ENCODE results near the gene WDR43. TPM values are rescaled to one million over a fixed set of nuclear protein-coding genes. Genes with fewer than 3 reads are reported as not detected.

WDR43 gene
- total and polyA plus RNA-seq, 9 of the 15 experiments (the other 6 are each of a cell fraction or from before 2014, with no cell fraction given), result 34.6 to 197 (median 105) TPM

GRCh38 chr2:28894470-28895188 is at the start of gene WDR43 (continued):
- TF ChIP-seq, protein P1, sequence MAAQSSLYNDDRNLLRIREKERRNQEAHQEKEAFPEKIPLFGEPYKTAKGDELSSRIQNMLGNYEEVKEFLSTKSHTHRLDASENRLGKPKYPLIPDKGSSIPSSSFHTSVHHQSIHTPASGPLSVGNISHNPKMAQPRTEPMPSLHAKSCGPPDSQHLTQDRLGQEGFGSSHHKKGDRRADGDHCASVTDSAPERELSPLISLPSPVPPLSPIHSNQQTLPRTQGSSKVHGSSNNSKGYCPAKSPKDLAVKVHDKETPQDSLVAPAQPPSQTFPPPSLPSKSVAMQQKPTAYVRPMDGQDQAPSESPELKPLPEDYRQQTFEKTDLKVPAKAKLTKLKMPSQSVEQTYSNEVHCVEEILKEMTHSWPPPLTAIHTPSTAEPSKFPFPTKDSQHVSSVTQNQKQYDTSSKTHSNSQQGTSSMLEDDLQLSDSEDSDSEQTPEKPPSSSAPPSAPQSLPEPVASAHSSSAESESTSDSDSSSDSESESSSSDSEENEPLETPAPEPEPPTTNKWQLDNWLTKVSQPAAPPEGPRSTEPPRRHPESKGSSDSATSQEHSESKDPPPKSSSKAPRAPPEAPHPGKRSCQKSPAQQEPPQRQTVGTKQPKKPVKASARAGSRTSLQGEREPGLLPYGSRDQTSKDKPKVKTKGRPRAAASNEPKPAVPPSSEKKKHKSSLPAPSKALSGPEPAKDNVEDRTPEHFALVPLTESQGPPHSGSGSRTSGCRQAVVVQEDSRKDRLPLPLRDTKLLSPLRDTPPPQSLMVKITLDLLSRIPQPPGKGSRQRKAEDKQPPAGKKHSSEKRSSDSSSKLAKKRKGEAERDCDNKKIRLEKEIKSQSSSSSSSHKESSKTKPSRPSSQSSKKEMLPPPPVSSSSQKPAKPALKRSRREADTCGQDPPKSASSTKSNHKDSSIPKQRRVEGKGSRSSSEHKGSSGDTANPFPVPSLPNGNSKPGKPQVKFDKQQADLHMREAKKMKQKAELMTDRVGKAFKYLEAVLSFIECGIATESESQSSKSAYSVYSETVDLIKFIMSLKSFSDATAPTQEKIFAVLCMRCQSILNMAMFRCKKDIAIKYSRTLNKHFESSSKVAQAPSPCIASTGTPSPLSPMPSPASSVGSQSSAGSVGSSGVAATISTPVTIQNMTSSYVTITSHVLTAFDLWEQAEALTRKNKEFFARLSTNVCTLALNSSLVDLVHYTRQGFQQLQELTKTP (IDR thresholded peaks at IDR 0.05; ENCODE audit: low read depth in 1 of 2, partially characterized antibody in 2 of 2), result no peak

DNA sequence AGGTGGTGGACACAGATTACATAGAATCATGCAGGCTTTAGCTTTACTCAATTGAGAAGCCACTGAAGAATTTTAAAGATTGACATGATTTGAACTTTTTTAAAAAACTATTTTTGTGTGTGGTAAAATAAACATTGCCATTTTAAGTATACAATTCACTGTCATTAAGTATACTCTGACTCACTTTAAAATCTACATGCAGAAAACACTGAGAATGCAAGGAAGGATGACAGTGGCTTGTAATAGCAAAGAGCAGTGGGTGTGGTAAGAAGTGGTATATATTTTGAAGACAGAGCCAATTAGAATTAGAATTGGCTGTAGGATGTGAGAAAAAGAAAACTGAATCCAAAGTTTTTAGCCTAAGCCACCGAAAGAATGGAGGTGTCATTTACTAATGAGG is 39.3 kb upstream of the WDR43 start:
- no peaks in the 10 kb centered on the region for H3K79me2 ChIP-seq (ENCODE audit: control insufficient read depth, insufficient read depth, low read length)
- in situ Hi-C loops (cut with MboI) (no loop called here), intact Hi-C loops (cut with micrococcal nuclease) (no loop called here)
- no peak overlapping the region for H2AFZ ChIP-seq (ENCODE audit: low read depth, low read length)
- H3K9me3 ChIP-seq (replicated peaks; ENCODE audit: control insufficient read depth, insufficient read depth, low read depth, low read length), result no peaks in the 10 kb centered on the region
- ChIA-PET POLR2A (interaction anchor here (0.8 to 1.6 kb wide), 2 partner anchors 15 to 52 kb away, joined by 3 to 4 read pairs; no protein-coding TSS in a partner anchor), CTCF (ENCODE audit: low intra/inter-chr PET ratio) (no interaction called here)
- H3K4me1 ChIP-seq (replicated peaks in 1 of 2; ENCODE audit: control insufficient read depth in 2 of 2, insufficient read depth in 2 of 2, low read length in 2 of 2), result no peaks in the 10 kb centered on the region
- FAIRE-seq (no peak), ATAC-seq (no peak), DNase-seq (ENCODE audit: extremely low read depth in 1 of 4, low spot score in 3 of 4) (no peak)
- H3K9ac ChIP-seq (ENCODE audit: insufficient read depth in 1 of 2, low read depth in 2 of 2, low read length in 2 of 2), result no peak overlapping the region
- H3K9me1 ChIP-seq (ENCODE audit: control insufficient read depth, insufficient read depth, low read length), result no peaks in the 10 kb centered on the region
- H3K27ac ChIP-seq (ENCODE audit: extremely low read depth, low read depth, low read length), result no peak overlapping the region
- 73% methylated on average over 1 of the region's 1 CpG for WGBS (ENCODE audit: insufficient coverage, low coverage, missing lambda C conversion rate)
- no peaks in the 10 kb centered on the region for H4K20me1 ChIP-seq (replicated peaks; ENCODE audit: control insufficient read depth, insufficient read depth, low read length)
- no peaks in the 10 kb centered on the region for H3K27me3 ChIP-seq (ENCODE audit: control insufficient read depth in 2 of 2, insufficient read depth in 2 of 2, low read length in 2 of 2)
- no peak overlapping the region for H3K4me2 ChIP-seq (ENCODE audit: insufficient read depth, low read length)
- H3K36me3 ChIP-seq (ENCODE audit: control insufficient read depth, insufficient read depth, low read length), result peaks cover 27% of the 10 kb centered on the region; the same call in 1 of the 3 replicates
- BruUV-seq (replicated peaks), result no TSS peak
- no peak overlapping the region for H3K4me3 ChIP-seq
- TF ChIP-seq HES1 (IDR thresholded peaks at IDR 0.05; ENCODE audit: low read depth) (no peak), NR4A1 (CRISPR knock-in tag; IDR thresholded peaks at IDR 0.05) (no peak), NR4A1 (tag; IDR thresholded peaks at IDR 0.05) (no peak), ZNF75A (CRISPR knock-in tag; IDR thresholded peaks at IDR 0.05) (no peak), MCM3 (IDR thresholded peaks at IDR 0.05) (no peak), ZBTB2 (IDR thresholded peaks at IDR 0.05) (no peak), PPARD (CRISPR knock-in tag; IDR thresholded peaks at IDR 0.05) (no peak), NFIC (IDR thresholded peaks at IDR 0.05) (no peak), TOE1 (IDR thresholded peaks at IDR 0.05; ENCODE audit: borderline replicate concordance) (no peak), TOE1 (CRISPR knock-in tag; IDR thresholded peaks at IDR 0.05; ENCODE audit: borderline replicate concordance, low read depth) (no peak), TAL1 (IDR thresholded peaks at IDR 0.05) (no peak), ZNF444 (CRISPR knock-in tag; IDR thresholded peaks at IDR 0.05) (no peak)
- TF ChIP-seq, protein P2, sequence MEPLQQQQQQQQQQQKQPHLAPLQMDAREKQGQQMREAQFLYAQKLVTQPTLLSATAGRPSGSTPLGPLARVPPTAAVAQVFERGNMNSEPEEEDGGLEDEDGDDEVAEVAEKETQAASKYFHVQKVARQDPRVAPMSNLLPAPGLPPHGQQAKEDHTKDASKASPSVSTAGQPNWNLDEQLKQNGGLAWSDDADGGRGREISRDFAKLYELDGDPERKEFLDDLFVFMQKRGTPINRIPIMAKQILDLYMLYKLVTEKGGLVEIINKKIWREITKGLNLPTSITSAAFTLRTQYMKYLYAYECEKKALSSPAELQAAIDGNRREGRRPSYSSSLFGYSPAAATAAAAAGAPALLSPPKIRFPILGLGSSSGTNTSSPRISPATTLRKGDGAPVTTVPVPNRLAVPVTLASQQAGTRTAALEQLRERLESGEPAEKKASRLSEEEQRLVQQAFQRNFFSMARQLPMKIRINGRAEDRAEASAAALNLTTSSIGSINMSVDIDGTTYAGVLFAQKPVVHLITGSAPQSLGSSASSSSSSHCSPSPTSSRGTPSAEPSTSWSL (CRISPR knock-in tag; IDR thresholded peaks at IDR 0.05; ENCODE audit: borderline replicate concordance), result no peak
